ENCODE measurements around the gene HOXD10. TPM values are rescaled to one million over a fixed set of nuclear protein-coding genes. Genes with fewer than 3 reads are reported as not detected.

Gene HOXD10
- total and polyA plus RNA-seq, 4 donors, result 0.05 to 0.54 TPM; not detected in 2

DNA sequence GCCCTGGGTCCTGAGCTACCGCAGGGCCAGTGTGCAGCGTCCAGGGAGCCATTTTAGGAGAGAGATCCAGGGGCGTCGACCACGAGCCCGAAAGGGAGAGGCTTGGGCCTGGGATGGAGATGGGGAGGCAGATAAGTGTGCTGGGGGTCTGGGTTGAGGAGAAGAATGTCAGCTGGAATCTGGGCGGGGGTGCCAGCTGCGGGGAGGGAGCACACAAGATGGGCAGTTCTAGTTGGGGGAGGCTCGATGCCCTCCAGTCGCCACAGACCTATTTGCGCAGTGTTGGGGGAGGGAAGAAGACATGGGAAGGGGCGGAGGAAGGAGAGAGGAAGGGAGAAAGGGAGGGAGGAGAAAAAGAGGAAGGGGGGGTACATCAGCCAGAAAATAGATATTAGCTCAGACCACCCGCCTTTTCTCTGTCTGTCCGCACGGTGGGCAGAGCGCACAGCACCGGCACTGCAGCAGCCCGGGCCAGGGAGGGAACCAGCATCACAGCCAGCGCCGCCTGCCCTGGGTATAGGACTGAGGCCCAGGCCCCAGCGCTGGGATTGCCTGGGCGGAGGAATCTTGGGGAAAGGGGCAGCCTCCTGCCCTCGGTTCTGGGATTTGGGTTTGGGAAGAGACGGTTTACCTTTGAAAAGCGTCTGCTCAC lies 11.4 kb upstream of the HOXD10 start:
- ATAC-seq (ENCODE audit: insufficient read depth, low FRiP score) (no peak), DNase-seq (no peak)
- Histone ChIP-seq H3K27ac (ENCODE audit: low read depth in 1 of 2, low read length in 1 of 2) (no peak overlapping the region), H3K4me3 (no peak overlapping the region), H3K27me3 (ENCODE audit: control insufficient read depth in 3 of 3, insufficient read depth in 3 of 3, low read length in 2 of 3) (peaks cover 42 to 93% (median 87%) of the 10 kb centered on the region in 3 donors), H3K9ac (ENCODE audit: insufficient read depth in 1 of 2, low read length in 2 of 2) (no peak overlapping the region), H3K4me1 (ENCODE audit: control insufficient read depth in 5 of 5, insufficient read depth in 5 of 5, low read length in 5 of 5) (peaks cover 0 to 14% (median 4%) of the 10 kb centered on the region in 5 donors), H3K36me3 (ENCODE audit: control insufficient read depth in 4 of 4, insufficient read depth in 4 of 4, low read length in 4 of 4) (no peaks in the 10 kb centered on the region), H3K9me3 (ENCODE audit: control insufficient read depth in 4 of 4, insufficient read depth in 3 of 4, low read length in 3 of 4) (peaks cover 0 to 13% (median 0%) of the 10 kb centered on the region in 4 donors)
- no peak for TF ChIP-seq CTCF (IDR thresholded peaks at IDR 0.05; ENCODE audit: control extremely low read depth, extremely low read depth)
- WGBS, 2 donors, result 8 to 10% methylated on average over 20 to 25 of the region's 25 CpGs

GRCh38 chr2:176105730-176106580 lies 10.6 kb upstream of the HOXD10 start:
- TF ChIP-seq CTCF (IDR thresholded peaks at IDR 0.05; ENCODE audit: control extremely low read depth, extremely low read depth), result no peak
- Histone ChIP-seq H3K27ac (ENCODE audit: low read depth in 1 of 2, low read length in 1 of 2) (no peak overlapping the region), H3K9me3 (ENCODE audit: control insufficient read depth in 4 of 4, insufficient read depth in 3 of 4, low read length in 3 of 4) (peaks cover 0 to 13% (median 0%) of the 10 kb centered on the region in 4 donors), H3K4me3 (no peak overlapping the region), H3K4me1 (ENCODE audit: control insufficient read depth in 5 of 5, insufficient read depth in 5 of 5, low read length in 5 of 5) (peaks cover 0 to 12% (median 4%) of the 10 kb centered on the region in 5 donors), H3K9ac (ENCODE audit: insufficient read depth in 1 of 2, low read length in 2 of 2) (no peak overlapping the region), H3K27me3 (ENCODE audit: control insufficient read depth in 3 of 3, insufficient read depth in 3 of 3, low read length in 2 of 3) (peaks cover 47 to 93% (median 87%) of the 10 kb centered on the region in 3 donors), H3K36me3 (ENCODE audit: control insufficient read depth in 4 of 4, insufficient read depth in 4 of 4, low read length in 4 of 4) (no peaks in the 10 kb centered on the region)
- 5 to 7% methylated on average over 25 of the region's 25 CpGs for WGBS, 2 donors
- no peak for ATAC-seq (ENCODE audit: insufficient read depth, low FRiP score)
- DNase-seq, result no peak

DNA sequence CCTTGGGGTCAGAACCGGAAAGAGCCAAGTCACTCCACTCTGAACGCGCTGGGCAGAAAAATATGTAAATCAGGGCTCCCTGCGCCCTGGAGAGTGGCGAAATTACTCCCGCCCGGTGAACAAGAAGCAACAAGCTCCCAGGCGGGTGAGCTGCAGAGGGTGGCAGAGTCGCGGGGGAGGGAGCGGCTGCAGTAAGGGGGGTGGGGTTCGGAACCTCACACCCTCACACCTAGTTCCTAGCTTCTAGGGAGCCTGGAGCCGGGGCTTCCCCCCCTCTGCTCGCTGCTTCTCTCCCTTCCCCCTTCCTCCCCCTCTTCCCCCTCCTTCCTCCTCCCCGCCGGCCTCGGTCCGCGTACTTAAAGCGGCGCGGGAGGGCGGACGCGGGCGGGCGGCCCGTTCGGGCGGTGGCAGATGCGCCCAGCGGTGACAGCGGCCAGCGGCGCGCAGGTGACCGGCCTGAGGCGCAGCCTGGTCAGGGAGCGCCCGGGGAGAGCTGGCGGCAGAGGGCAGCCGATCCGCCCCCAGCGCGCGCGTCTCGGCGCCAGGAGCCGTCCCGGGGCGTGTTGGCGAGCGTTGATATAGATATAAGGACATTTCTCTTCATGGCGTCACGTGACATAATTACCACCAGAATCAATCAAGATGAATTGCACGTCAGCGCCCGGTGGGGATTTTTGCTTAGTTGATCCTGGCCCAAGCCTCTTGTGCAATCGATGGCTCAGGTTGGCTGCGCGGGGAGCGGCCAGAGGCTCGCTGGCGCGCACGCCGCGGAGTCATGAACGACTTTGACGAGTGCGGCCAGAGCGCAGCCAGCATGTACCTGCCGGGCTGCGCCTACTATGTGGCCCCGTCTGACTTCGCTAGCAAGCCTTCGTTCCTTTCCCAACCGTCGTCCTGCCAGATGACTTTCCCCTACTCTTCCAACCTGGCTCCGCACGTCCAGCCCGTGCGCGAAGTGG lies 9.7 kb upstream of the HOXD10 start, which contains the start of gene HOXD11:
Gene HOXD11, plus strand, starts transcription at position 700 of the 959 bp plus-strand sequence. Its CDS starts 76 bp downstream, at position 776.
- 2 to 4% methylated on average over 67 to 85 of the region's 85 CpGs for WGBS, 2 donors
- DNase-seq (no peak), ATAC-seq (ENCODE audit: insufficient read depth, low FRiP score) (no peak)
- H3K27ac ChIP-seq (ENCODE audit: low read depth in 1 of 2, low read length in 1 of 2), result no peak within 1 kb of the TSS
- no peak within 1 kb of the TSS for H3K9ac ChIP-seq (ENCODE audit: insufficient read depth in 1 of 2, low read length in 2 of 2)
- peaks cover 0 to 13% (median 0%) of the 10 kb centered on the region in 4 donors for H3K9me3 ChIP-seq (ENCODE audit: control insufficient read depth in 4 of 4, insufficient read depth in 3 of 4, low read length in 3 of 4)
- peaks cover 47 to 93% (median 87%) of the 10 kb centered on the region in 3 donors for H3K27me3 ChIP-seq (ENCODE audit: control insufficient read depth in 3 of 3, insufficient read depth in 3 of 3, low read length in 2 of 3)
- no peaks in the 10 kb centered on the region for H3K36me3 ChIP-seq (ENCODE audit: control insufficient read depth in 4 of 4, insufficient read depth in 4 of 4, low read length in 4 of 4)
- peaks cover 0 to 15% (median 4%) of the 10 kb centered on the region in 5 donors for H3K4me1 ChIP-seq (ENCODE audit: control insufficient read depth in 5 of 5, insufficient read depth in 5 of 5, low read length in 5 of 5)
- H3K4me3 ChIP-seq, result no peak within 1 kb of the TSS
- TF ChIP-seq CTCF (IDR thresholded peaks at IDR 0.05; ENCODE audit: control extremely low read depth, extremely low read depth), result no peak
